Measurements from ENCODE around the gene ARSG.

The ARSG gene

DNA sequence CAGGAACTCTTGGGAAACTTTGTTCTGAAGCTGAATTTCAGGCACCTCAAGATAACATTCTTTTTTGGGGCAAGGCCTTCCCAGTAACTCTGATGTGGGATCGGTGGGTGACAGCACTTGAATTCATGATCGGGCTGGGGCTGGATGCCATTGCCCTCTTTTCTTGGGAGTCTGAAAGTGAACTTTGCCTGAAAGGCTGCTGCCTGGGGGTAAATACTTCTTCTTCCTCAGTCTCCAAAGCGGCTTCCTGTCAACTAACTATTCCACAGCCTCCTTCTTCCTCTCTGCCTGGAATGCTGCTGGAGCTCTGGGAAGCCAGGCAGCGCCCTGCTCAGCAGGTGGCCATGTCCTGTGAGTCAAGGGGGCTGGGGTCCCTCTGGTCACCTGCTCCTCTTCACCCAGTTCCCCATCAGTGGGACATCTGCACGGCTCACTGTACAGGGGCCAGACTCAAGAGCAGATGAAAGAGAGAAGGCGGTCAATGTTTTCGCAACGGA, 86.5 kb downstream of the ARSG start:
- no peak for DNase-seq (ENCODE audit: low read depth)
- H3K4me3 ChIP-seq (ENCODE audit: low read depth, low read length) = no peak overlapping the region
- TF ChIP-seq, protein P1, sequence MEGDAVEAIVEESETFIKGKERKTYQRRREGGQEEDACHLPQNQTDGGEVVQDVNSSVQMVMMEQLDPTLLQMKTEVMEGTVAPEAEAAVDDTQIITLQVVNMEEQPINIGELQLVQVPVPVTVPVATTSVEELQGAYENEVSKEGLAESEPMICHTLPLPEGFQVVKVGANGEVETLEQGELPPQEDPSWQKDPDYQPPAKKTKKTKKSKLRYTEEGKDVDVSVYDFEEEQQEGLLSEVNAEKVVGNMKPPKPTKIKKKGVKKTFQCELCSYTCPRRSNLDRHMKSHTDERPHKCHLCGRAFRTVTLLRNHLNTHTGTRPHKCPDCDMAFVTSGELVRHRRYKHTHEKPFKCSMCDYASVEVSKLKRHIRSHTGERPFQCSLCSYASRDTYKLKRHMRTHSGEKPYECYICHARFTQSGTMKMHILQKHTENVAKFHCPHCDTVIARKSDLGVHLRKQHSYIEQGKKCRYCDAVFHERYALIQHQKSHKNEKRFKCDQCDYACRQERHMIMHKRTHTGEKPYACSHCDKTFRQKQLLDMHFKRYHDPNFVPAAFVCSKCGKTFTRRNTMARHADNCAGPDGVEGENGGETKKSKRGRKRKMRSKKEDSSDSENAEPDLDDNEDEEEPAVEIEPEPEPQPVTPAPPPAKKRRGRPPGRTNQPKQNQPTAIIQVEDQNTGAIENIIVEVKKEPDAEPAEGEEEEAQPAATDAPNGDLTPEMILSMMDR (IDR thresholded peaks at IDR 0.05; ENCODE audit: low read depth, low read length, missing control alignments) = no peak

DNA sequence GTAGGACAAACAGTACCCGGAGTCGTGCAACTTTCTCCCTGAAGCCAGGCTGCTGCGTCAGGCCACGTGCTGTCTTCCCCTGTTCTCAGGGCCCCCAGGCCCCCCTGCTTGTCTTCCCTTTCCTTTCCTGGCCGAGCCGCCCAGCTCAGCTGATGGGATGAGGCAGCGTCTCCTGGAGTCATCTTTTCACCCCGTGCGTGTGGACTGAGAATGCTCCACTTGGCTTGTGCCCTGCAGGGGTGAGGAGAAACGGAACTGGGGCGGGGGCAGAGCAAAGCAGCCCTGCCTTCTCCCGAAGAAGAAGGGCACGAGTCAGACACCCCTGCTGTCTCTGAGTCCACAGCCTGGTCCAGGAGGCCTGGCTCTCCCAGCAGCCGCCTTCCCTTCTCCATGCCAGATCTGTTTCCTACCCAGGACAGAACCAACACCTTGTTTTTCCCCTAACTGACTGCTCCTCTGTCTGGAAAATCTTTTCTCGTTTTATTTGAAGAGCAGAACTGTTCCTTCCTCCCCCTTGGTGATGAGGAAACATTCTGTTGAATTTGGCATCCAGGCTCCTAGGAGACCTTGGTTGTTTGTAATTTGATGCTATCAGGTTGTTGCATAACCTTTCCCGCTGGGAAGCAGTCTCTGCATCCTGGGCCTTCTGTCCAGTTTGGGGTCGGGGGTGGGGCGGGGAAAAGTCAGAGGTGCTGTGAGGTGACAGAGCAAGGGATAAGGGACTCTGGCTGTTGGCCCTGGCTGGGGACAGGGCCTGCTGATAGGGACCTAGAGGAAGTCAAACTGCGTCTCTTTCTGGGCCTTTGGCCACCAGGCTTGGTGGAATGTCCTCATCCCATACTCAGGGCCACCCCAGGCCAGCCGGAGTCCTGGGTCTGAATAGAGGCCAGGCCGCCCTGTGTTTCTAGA, 87.2 kb downstream of the ARSG start:
- no peak overlapping the region for H3K4me3 ChIP-seq (ENCODE audit: low read depth, low read length)

DNA sequence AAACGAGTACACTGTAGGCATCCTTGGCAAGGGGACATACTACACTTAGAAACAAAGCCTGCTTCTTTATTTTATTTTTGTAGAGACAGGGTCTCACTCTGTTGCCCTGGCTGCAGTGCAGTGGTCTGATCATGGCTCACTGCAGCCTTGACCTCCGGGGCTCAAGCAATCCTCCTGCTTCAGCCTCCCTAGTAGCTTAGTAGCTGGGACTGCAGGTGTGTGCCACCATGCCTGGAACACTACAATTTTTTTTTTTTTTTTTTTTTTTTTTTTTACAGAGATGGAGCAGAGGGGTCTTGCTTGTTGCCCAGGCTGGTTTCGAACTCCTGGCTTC, 87.8 kb downstream of the ARSG start:
- TF ChIP-seq, protein P1 (IDR thresholded peaks at IDR 0.05; ENCODE audit: low read depth, low read length, missing control alignments) = no peak
- no peak overlapping the region for H3K4me3 ChIP-seq (ENCODE audit: low read depth, low read length)

More for the DNA sequence above, 87.2 kb downstream of the ARSG start:
- no peak for DNase-seq (ENCODE audit: low read depth)
- TF ChIP-seq, protein P1 (IDR thresholded peaks at IDR 0.05; ENCODE audit: low read depth, low read length, missing control alignments) = no peak

DNA sequence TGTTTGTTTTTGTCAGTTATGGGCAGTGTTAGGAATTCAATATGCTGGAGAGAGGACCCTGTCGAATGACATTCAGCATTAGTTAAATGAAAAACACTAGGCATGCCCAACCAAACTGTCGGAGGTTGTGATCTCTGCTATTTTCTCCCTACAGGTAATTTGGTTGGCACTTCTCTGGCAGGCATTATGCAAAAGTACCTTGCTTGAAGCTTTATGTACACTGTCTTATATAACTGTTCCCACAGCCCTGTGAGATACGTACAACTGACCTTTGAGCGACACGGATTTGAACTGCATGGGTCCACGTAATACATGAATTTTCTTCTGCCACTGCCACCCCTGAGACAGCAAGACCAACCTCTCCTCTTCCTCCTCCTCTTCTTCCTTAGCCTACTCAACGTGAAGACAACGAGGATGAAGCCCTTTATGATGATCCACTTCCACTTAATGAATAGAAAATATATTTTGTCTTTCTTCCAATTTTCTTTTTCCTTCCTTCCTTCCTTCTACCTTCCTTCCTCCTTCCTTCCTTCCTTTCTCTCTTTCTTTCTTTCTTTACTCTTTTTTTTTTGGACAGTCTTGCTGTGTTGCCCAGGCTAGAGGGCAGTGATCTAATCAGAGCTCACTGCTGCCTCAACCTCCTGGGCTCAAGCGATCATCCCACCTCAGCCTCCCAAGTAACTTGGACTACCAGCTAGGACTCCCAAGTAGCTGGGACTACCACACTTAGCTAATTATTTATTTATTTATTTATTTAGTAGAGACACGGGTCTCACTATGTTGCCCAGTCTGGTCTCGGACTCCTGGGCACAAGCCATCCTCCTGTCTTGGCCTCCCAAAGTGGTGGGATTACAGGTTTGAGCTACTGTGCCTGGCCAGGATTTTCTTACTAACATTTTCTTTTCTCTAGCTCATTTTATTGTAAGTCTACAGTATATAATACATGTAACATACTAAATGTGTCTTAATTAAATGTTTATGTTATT, 88.7 kb downstream of the ARSG start:
- no peak overlapping the region for H3K4me3 ChIP-seq (ENCODE audit: low read depth, low read length)
- TF ChIP-seq, protein P1 (IDR thresholded peaks at IDR 0.05; ENCODE audit: low read depth, low read length, missing control alignments) = no peak
- DNase-seq (ENCODE audit: low read depth) = no peak

More for the DNA sequence above, 87.8 kb downstream of the ARSG start:
- DNase-seq (ENCODE audit: low read depth) = no peak

DNA sequence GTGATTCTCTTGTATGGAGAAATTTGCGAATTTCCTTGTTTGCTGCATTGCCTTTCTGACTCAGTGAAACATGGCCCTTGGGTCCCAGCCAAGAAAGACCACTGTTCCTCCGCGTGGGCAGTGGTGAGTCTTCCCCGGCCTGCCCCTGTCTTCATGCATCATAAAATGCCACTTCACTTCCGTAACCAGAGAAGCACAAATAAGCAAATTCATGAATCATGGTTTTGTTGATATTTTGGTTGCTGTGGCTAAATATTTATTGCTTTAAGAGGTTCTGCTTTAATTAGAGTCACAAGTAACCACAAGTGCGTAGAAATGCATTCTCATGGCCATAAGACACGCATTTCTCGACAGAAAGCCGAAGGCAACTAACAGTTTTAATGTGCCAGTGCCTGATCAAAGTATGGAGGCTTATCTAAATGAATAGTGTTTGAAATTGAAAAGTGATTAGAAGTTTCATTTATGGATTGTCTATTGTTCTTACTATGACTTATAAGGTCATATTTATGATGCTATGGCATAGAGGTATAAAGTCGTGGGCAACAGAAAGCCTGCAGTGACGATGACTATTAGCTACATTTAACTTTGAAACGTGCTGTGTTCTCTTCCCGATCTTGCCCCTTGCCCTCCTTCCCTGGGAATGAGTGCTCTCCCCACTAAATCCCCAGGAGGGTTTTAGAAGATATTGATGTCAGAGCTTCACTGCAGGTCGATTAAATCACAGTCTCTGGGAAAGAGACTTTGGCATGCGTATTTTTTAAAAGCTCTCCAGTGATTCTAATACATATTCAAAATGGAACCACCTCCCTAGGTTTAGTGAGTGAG, 90.0 kb downstream of the ARSG start:
- no peak overlapping the region for H3K4me3 ChIP-seq (ENCODE audit: low read depth, low read length)
- DNase-seq (ENCODE audit: low read depth) = no peak
- TF ChIP-seq, protein P1 (IDR thresholded peaks at IDR 0.05; ENCODE audit: low read depth, low read length, missing control alignments) = no peak

DNA sequence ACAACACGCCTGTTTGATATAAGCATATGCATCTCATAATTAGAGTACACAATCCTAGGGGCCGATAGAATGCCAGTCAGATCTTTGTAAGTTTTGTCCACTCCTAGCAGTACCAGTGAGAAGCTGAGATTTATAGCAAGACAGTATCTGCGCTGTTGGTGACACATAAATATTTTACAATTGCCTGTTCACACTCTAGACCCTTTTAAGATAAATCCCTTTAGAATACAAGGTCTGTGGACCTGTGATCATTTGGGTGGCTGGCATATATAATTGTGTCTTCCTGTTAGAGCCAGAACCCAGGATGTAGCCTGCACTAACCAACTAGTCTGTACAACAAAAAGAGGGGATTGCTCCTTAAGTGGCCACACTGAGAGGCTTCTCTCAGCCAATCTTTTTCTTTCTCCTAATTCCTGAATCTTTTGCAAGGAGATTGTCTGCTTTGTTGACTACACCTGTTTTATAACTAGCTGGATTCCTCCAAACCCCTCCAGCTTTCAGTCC, 91.3 kb downstream of the ARSG start:
- no peak for DNase-seq (ENCODE audit: low read depth)
- H3K4me3 ChIP-seq (ENCODE audit: low read depth, low read length) = no peak overlapping the region
- TF ChIP-seq, protein P1 (IDR thresholded peaks at IDR 0.05; ENCODE audit: low read depth, low read length, missing control alignments) = no peak

Measured in GM12864 (cell line).